HEK293 (cell line): ENCODE data around the gene CDC26.

Experiments used
- GLIS1 ChIP-seq: fragments of 450-650 bp; formaldehyde crosslinking; IDR thresholded peaks from 2 replicates; pipeline ENCODE4 v1.5.1; 2016; ENCODE audit warnings: missing biosample characterization, missing genetic modification characterization
- INSM2 ChIP-seq: fragments of 450-650 bp; formaldehyde crosslinking; IDR thresholded peaks from 2 replicates; pipeline ENCODE4 v1.5.1; 2016; ENCODE audit warnings: missing biosample characterization, missing genetic modification characterization
- KLF17 ChIP-seq: fragments of 450-650 bp; formaldehyde crosslinking; IDR thresholded peaks from 2 replicates; pipeline ENCODE4 v1.5.1; 2016; ENCODE audit warnings: missing biosample characterization, missing genetic modification characterization
- MZF1 ChIP-seq: fragments of 450-650 bp; formaldehyde crosslinking; IDR thresholded peaks from 2 replicates; pipeline ENCODE4 v1.5.1; 2017; ENCODE audit warnings: missing biosample characterization, missing genetic modification characterization, borderline replicate concordance
- WT1 ChIP-seq: fragments of 450-650 bp; formaldehyde crosslinking; IDR thresholded peaks from 2 replicates; pipeline ENCODE4 v1.5.1; 2016; ENCODE audit warnings: missing biosample characterization, missing genetic modification characterization
- ZBTB17 ChIP-seq: fragments of 450-650 bp; formaldehyde crosslinking; IDR thresholded peaks from 2 replicates; pipeline ENCODE4 v1.5.1; 2016; ENCODE audit warnings: missing biosample characterization, missing genetic modification characterization
- ZBTB48 ChIP-seq: fragments of 450-650 bp; formaldehyde crosslinking; IDR thresholded peaks from 2 replicates; pipeline ENCODE4 v1.5.1; 2016; ENCODE audit warnings: missing biosample characterization, missing genetic modification characterization
- ZNF114 ChIP-seq: fragments of 450-650 bp; formaldehyde crosslinking; IDR thresholded peaks from 2 replicates; pipeline ENCODE4 v1.5.0; 2017; ENCODE audit warnings: missing biosample characterization, missing genetic modification characterization
- ZNF138 ChIP-seq: fragments of 450-650 bp; formaldehyde crosslinking; IDR thresholded peaks from 2 replicates; pipeline ENCODE4 v1.5.1; 2016; ENCODE audit warnings: missing biosample characterization, missing genetic modification characterization, borderline replicate concordance
- ZNF174 ChIP-seq: fragments of 450-650 bp; formaldehyde crosslinking; IDR thresholded peaks from 2 replicates; pipeline ENCODE4 v1.5.0; 2017; ENCODE audit warnings: missing biosample characterization, mild to moderate bottlenecking, missing genetic modification characterization
- ZNF2 ChIP-seq: fragments of 450-650 bp; formaldehyde crosslinking; IDR thresholded peaks from 2 replicates; pipeline ENCODE4 v1.5.1; 2016; ENCODE audit warnings: missing biosample characterization, missing genetic modification characterization
- ZNF423 ChIP-seq: fragments of 450-650 bp; formaldehyde crosslinking; IDR thresholded peaks from 2 replicates; pipeline ENCODE4 v1.5.1; 2016; ENCODE audit warnings: missing biosample characterization, missing genetic modification characterization
- ZNF488 ChIP-seq: fragments of 450-650 bp; formaldehyde crosslinking; IDR thresholded peaks from 2 replicates; pipeline ENCODE4 v1.5.1; 2016; ENCODE audit warnings: missing biosample characterization, missing genetic modification characterization
- ZNF548 ChIP-seq: fragments of 450-650 bp; formaldehyde crosslinking; IDR thresholded peaks from 2 replicates; pipeline ENCODE4 v1.5.1; 2016; ENCODE audit warnings: missing biosample characterization, missing genetic modification characterization
- ZNF580 ChIP-seq: fragments of 450-650 bp; formaldehyde crosslinking; IDR thresholded peaks from 2 replicates; pipeline ENCODE4 v1.5.1; 2016; ENCODE audit warnings: missing biosample characterization, missing genetic modification characterization
- ZNF600 ChIP-seq: fragments of 450-650 bp; formaldehyde crosslinking; IDR thresholded peaks from 2 replicates; pipeline ENCODE4 v1.5.1; 2016; ENCODE audit warnings: missing biosample characterization, missing genetic modification characterization
- ZNF624 ChIP-seq: fragments of 450-650 bp; formaldehyde crosslinking; IDR thresholded peaks from 2 replicates; pipeline ENCODE4 v1.5.1; 2017; ENCODE audit warnings: missing biosample characterization, missing genetic modification characterization
- ZNF747 ChIP-seq: fragments of 450-650 bp; formaldehyde crosslinking; IDR thresholded peaks from 2 replicates; pipeline ENCODE4 v1.5.1; 2016; ENCODE audit warnings: missing biosample characterization, missing genetic modification characterization
- ZNF76 ChIP-seq: fragments of 450-650 bp; formaldehyde crosslinking; IDR thresholded peaks from 2 replicates; pipeline ENCODE4; 2016; ENCODE audit warnings: low read depth, missing biosample characterization, missing genetic modification characterization, borderline replicate concordance
- TF ChIP-seq, protein P1 (sequence below): fragments of 450-650 bp; formaldehyde crosslinking; conservative IDR thresholded peaks from 2 replicates; pipeline ENCODE4 v1.5.1; 2016; ENCODE audit warnings: low read depth, missing biosample characterization, missing genetic modification characterization
- TF ChIP-seq, protein P2 (sequence below): fragments of 450-650 bp; formaldehyde crosslinking; IDR thresholded peaks from 2 replicates; pipeline ENCODE4 v1.5.1; 2016; ENCODE audit warnings: missing biosample characterization, missing genetic modification characterization
- TF ChIP-seq, protein P3 (sequence below): fragments of 450-650 bp; formaldehyde crosslinking; IDR thresholded peaks from 2 replicates; pipeline ENCODE4 v1.5.1; 2017; ENCODE audit warnings: missing biosample characterization, mild to moderate bottlenecking, missing genetic modification characterization, moderate library complexity

Gene CDC26

DNA sequence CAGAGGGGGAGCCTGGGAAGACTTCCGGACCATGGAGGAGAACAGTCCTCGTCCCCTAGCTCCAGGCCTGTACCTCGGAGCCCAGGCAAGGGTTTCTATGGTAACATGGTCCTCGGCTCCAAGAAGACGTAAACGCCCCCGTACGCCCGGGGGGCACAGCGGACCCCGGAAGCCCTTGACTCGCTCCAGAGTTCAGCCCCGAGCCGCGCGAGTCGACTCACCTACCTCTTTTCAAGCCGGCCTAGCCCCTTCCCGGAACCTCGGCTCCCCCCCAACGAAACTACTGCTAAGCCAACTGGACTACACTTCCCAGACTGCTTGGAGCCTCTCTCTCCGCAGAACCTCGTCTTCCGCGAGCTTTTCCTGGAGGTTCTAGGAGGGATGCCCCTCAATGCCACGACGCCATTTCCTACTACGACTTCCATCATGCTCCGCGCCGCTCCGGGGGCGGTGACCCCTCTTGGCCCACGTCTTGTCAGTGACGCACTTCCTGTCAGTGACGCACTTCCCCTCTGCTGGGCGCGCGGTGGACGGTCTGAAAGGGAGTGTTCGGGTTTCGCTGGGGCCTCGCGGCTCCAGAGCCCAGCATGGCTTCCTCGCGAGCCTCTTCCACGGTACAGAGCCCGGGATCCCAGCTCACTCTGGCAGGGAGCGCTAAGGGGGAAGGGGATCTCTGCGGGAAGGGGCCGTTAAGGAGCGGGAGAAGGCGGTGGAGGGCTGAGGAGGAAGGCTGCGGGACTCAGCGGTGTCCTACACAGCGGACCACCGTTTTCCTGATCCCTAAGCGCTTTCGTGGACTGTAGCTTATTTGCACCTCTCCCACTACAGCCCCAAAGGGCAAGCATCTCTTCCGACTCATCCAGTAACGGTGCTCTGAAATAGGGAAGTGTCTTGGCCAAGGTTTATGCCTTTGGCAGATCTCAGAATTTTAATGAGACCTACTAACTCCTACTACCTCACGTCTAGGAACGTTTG lies at the start of gene CDC26, which contains the start of gene PRPF4 (continued):
- TF ChIP-seq ZNF488 (no peak), ZNF747 (tag by site-specific recombination) (no peak), ZBTB17 (tag by site-specific recombination) (peak; percentile 92), ZNF138 (tag by site-specific recombination) (no peak), ZNF174 (tag by site-specific recombination) (no peak), KLF17 (tag by site-specific recombination) (peak; percentile 43; the same call in 1 of the 2 replicates), ZBTB48 (tag by site-specific recombination) (peak; percentile 99), ZNF600 (tag by site-specific recombination) (no peak), ZNF114 (tag by site-specific recombination) (no peak), ZNF2 (tag by site-specific recombination) (no peak), ZNF76 (peak; percentile 96), INSM2 (tag by site-specific recombination) (0 out of 2 replicates have a peak, but pooled peaks have one; percentile 11), GLIS1 (tag by site-specific recombination) (peak; percentile 71), WT1 (tag by site-specific recombination) (peak; percentile 50; the same call in 1 of the 2 replicates), ZNF624 (tag by site-specific recombination) (no peak), MZF1 (no peak), ZNF548 (tag by site-specific recombination) (no peak), ZNF580 (tag by site-specific recombination) (peak; percentile 28; the same call in 1 of the 2 replicates), ZNF423 (tag by site-specific recombination) (0 out of 2 replicates have a peak, but pooled peaks have one; percentile 11)
- TF ChIP-seq, protein P1, sequence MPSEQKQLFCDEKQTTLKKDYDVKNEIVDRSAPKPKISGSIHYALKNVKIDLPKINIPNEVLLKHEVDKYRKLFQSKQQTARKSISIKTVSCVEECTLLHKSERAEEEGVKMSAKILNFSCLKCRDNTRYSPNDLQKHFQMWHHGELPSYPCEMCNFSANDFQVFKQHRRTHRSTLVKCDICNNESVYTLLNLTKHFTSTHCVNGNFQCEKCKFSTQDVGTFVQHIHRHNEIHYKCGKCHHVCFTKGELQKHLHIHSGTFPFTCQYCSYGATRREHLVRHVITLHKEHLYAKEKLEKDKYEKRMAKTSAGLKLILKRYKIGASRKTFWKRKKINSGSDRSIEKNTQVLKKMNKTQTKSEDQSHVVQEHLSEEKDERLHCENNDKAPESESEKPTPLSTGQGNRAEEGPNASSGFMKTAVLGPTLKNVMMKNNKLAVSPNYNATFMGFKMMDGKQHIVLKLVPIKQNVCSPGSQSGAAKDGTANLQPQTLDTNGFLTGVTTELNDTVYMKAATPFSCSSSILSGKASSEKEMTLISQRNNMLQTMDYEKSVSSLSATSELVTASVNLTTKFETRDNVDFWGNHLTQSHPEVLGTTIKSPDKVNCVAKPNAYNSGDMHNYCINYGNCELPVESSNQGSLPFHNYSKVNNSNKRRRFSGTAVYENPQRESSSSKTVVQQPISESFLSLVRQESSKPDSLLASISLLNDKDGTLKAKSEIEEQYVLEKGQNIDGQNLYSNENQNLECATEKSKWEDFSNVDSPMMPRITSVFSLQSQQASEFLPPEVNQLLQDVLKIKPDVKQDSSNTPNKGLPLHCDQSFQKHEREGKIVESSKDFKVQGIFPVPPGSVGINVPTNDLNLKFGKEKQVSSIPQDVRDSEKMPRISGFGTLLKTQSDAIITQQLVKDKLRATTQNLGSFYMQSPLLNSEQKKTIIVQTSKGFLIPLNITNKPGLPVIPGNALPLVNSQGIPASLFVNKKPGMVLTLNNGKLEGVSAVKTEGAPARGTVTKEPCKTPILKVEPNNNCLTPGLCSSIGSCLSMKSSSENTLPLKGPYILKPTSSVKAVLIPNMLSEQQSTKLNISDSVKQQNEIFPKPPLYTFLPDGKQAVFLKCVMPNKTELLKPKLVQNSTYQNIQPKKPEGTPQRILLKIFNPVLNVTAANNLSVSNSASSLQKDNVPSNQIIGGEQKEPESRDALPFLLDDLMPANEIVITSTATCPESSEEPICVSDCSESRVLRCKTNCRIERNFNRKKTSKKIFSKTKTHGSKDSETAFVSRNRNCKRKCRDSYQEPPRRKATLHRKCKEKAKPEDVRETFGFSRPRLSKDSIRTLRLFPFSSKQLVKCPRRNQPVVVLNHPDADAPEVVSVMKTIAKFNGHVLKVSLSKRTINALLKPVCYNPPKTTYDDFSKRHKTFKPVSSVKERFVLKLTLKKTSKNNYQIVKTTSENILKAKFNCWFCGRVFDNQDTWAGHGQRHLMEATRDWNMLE (tag by site-specific recombination): peak; percentile 68
- TF ChIP-seq, protein P2, sequence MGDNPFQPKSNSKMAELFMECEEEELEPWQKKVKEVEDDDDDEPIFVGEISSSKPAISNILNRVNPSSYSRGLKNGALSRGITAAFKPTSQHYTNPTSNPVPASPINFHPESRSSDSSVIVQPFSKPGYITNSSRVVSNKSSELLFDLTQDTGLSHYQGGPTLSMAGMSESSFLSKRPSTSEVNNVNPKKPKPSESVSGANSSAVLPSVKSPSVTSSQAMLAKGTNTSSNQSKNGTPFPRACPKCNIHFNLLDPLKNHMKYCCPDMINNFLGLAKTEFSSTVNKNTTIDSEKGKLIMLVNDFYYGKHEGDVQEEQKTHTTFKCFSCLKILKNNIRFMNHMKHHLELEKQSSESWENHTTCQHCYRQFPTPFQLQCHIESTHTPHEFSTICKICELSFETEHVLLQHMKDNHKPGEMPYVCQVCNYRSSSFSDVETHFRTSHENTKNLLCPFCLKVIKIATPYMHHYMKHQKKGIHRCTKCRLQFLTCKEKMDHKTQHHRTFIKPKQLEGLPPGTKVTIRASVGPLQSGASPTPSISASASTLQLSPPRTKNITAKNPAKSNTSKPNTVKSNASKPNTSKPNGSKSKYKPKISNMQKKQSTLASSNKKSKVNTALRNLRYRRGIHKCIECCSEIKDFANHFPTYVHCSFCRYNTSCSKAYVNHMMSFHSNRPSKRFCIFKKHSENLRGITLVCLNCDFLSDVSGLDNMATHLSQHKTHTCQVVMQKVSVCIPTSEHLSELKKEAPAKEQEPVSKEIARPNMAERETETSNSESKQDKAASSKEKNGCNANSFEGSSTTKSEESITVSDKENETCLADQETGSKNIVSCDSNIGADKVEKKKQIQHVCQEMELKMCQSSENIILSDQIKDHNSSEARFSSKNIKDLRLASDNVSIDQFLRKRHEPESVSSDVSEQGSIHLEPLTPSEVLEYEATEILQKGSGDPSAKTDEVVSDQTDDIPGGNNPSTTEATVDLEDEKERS (tag by site-specific recombination): no peak
- TF ChIP-seq, protein P3, sequence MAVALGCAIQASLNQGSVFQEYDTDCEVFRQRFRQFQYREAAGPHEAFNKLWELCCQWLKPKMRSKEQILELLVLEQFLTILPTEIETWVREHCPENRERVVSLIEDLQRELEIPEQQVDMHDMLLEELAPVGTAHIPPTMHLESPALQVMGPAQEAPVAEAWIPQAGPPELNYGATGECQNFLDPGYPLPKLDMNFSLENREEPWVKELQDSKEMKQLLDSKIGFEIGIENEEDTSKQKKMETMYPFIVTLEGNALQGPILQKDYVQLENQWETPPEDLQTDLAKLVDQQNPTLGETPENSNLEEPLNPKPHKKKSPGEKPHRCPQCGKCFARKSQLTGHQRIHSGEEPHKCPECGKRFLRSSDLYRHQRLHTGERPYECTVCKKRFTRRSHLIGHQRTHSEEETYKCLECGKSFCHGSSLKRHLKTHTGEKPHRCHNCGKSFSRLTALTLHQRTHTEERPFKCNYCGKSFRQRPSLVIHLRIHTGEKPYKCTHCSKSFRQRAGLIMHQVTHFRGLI (tag by site-specific recombination): 0 out of 2 replicates have a peak, but pooled peaks have one; percentile 32
